ENCODE measurements around the gene PLEKHJ1. TPM values are rescaled to one million over a fixed set of nuclear protein-coding genes. Genes with fewer than 3 reads are reported as not detected.

PLEKHJ1 gene
- total RNA-seq, 2 experiments from 2014 or later, result 58.3 to 60.4 TPM

DNA sequence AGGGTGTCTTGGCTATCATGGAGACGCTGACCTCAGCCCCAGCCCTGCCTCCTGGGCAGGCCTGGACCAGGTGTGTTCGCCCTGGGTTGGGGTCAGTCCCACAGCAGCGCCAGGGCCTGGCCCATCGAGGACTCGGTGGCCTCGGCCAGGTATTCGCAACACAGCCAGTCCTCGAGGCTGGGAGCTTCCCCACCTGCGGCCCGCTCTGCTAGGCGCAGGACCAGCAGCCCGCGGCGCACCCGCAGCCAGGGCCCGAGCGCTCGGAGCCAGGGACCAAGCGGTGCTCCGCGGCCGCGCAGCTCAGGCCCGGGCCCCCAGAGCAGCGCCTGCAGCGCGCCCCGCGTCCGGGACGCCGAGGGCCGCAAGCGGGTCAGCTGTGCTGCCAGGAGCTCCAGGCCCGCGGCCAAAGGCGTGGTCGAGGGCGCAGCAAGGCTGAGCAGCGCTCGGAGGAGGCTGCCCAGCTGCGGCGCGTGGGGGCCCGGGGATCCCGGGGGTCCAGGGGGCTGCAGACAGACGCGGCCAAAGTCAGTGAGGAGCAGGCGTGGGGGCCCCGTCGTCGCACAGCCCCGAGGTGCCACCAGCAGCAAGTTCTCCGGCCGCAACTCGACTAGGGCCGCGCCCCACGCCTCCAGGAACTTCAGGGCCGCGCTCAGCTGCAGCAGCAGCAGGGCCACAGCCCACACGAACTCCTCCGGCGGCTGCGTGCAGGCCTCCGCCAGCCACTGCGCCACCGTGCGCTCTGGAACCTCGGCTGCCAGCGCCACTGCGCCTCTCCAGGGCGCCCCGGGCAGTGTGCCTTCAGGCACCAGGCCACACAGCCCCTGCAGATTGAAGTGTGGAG, 39.7 kb upstream of the PLEKHJ1 start:
- Mint-ChIP-seq H3K27me3 (no peaks in the 10 kb centered on the region), H3K4me3 (no peak overlapping the region), H3K4me1 (peaks cover 34% of the 10 kb centered on the region), H3K36me3 (ENCODE audit: low read depth) (peaks cover 34% of the 10 kb centered on the region), H3K9me3 (no peaks in the 10 kb centered on the region), H3K27ac (no peak overlapping the region)
- DNase-seq, result no peak
- ChIA-PET CTCF (interaction anchor here (0.8 to 2.9 kb wide), 7 partner anchors 13 to 336 kb away, joined by 3 to 14 read pairs (median 4); partner anchors contain the start of gene PLEKHJ1), POLR2A (interaction anchor here (0.8 to 7.8 kb wide), 5 partner anchors 13 to 52 kb away, joined by 3 to 114 read pairs (median 7); partner anchors contain the start of genes LSM7, SF3A2 and SPPL2B)

DNA sequence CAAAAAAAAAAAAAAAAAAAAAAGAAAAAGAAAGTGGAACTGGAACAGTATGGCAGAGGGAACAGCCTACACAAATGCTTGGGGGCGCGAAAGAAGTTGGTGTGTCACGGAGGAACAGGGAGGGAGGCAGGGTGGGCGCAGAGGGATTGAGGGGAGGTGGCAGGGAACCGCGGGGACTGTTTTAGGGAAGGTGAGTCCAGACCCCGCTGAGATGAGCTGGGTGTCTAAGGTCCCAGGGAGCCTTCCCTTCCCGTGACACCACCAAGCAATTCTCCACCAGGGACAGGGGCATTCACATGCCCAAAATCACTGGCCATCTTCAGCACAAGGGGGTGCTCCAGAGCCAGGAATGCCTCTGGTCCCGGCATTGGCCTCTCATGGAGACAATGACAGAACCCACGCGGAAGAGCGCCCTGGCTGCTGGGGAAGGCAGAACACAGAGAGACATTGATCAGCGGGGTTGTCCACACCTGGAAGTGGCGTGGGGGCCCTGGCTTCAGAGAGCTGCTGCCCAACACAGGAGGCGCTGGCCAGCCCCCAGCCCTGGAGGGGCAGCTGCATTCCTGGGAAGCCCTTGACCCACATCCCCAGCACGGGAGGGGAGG, 38.9 kb upstream of the PLEKHJ1 start:
- no peak overlapping the region for H3K27ac Mint-ChIP-seq
- peaks cover 34% of the 10 kb centered on the region for H3K4me1 Mint-ChIP-seq
- ChIA-PET POLR2A (interaction anchor here (0.8 to 7.8 kb wide), 7 partner anchors 13 to 53 kb away, joined by 3 to 114 read pairs (median 6); partner anchors contain the start of genes LSM7, PLEKHJ1, SF3A2 and SPPL2B), CTCF (interaction anchor here (0.8 to 2.9 kb wide), 14 partner anchors 14 to 345 kb away, joined by 3 to 14 read pairs (median 4); partner anchors contain the start of gene PLEKHJ1)
- peak; percentile 64 for DNase-seq
- peaks cover 35% of the 10 kb centered on the region for H3K36me3 Mint-ChIP-seq (ENCODE audit: low read depth)
- peak overlapping the region; percentile 9 for H3K4me3 Mint-ChIP-seq
- no peaks in the 10 kb centered on the region for H3K9me3 Mint-ChIP-seq
- no peaks in the 10 kb centered on the region for H3K27me3 Mint-ChIP-seq

DNA sequence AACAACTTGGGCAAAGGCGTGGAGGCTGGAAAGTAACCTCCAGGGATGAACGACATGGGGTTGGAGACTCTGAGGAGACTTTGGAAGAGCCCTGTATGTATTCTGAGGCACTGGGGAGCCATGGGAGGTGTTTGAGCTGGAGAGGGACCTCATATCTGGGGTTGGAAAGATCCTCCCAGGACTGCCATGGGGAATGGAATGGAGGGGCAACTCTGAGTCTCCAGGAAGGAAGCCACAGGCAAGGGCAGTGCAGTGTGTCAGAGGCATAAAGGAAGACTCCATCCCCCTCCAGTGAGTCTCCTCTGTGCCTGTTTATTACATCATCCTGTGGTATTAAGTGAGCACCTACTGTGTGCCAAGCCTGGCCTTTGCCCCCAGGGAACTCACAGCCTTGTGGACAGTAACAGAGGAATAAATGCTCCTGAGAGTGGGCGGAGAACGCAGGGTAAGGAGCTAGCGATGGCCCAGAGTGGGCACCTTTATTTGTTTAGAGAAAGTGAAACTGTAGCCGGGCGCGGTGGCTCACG, 38.1 kb upstream of the PLEKHJ1 start:
- no peak for DNase-seq
- Mint-ChIP-seq H3K4me1 (peaks cover 34% of the 10 kb centered on the region), H3K9me3 (no peaks in the 10 kb centered on the region), H3K27me3 (no peaks in the 10 kb centered on the region), H3K36me3 (ENCODE audit: low read depth) (peaks cover 43% of the 10 kb centered on the region), H3K4me3 (peak overlapping the region; percentile 68), H3K27ac (peak overlapping the region; percentile 80)
- ChIA-PET POLR2A (interaction anchor here (0.8 to 7.8 kb wide), 7 partner anchors 14 to 116 kb away, joined by 3 to 114 read pairs (median 7); partner anchors contain the start of genes JSRP1, LSM7, PLEKHJ1 and SF3A2), CTCF (interaction anchor here (0.5 to 2.9 kb wide), 18 partner anchors 11 to 344 kb away, joined by 3 to 14 read pairs (median 4); partner anchors contain the start of genes DOT1L and PLEKHJ1)

DNA sequence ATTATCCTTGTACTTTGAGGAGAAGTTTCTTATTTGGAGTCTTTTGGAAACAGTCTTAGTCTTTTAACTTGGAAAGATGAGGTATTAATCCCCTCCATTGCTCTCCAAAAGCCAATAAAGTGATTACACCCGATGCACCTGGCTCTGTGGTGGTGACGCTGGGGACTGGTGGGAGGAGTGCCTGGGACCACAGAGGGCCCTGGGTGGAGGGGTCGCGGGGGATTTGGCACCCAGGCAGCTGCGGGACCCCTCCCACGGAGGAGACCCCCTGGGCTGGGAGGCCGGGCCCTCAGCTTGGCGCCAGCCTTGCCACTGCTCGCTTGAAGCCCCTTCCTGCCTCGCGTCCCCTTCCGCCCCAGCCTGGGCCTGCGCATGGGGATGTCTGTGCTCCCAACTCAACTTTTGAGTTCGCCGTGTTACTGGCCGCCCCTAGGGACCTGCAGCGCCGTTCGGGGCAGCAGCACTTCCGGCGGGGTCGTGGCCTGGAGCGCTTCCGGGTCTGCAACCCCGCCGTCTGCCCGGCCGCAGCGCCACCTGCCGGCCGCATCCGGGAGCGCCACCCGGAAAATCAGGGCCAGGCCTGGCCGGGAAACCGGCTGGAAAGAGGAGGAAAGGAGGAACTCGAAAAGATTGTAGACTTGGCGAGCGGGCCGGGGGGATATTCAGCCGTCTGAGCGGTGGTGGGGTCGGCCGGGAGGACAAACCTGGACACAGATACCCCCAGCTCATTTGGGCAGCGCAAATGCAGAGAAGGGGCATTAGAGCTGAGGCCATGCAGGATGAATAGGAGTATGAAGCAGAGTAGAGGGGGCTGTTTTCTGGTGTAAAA, 37.4 kb upstream of the PLEKHJ1 start:
- H3K9me3 Mint-ChIP-seq, result no peaks in the 10 kb centered on the region
- CTCF ChIA-PET, result interaction anchor here (1.0 to 2.9 kb wide), 14 partner anchors 12 to 338 kb away, joined by 3 to 14 read pairs (median 5); partner anchors contain the start of gene PLEKHJ1
- H3K36me3 Mint-ChIP-seq (ENCODE audit: low read depth), result peaks cover 43% of the 10 kb centered on the region
- DNase-seq, result peak; percentile 86
- H3K4me3 Mint-ChIP-seq, result peak overlapping the region; percentile 68
- H3K27ac Mint-ChIP-seq, result peak overlapping the region; percentile 80
- POLR2A ChIA-PET, result interaction anchor here (0.8 to 7.8 kb wide), 8 partner anchors 14 to 203 kb away, joined by 3 to 114 read pairs (median 6); partner anchors contain the start of genes GADD45B, JSRP1, LSM7 and PLEKHJ1
- no peaks in the 10 kb centered on the region for H3K27me3 Mint-ChIP-seq
- H3K4me1 Mint-ChIP-seq, result peaks cover 38% of the 10 kb centered on the region

DNA sequence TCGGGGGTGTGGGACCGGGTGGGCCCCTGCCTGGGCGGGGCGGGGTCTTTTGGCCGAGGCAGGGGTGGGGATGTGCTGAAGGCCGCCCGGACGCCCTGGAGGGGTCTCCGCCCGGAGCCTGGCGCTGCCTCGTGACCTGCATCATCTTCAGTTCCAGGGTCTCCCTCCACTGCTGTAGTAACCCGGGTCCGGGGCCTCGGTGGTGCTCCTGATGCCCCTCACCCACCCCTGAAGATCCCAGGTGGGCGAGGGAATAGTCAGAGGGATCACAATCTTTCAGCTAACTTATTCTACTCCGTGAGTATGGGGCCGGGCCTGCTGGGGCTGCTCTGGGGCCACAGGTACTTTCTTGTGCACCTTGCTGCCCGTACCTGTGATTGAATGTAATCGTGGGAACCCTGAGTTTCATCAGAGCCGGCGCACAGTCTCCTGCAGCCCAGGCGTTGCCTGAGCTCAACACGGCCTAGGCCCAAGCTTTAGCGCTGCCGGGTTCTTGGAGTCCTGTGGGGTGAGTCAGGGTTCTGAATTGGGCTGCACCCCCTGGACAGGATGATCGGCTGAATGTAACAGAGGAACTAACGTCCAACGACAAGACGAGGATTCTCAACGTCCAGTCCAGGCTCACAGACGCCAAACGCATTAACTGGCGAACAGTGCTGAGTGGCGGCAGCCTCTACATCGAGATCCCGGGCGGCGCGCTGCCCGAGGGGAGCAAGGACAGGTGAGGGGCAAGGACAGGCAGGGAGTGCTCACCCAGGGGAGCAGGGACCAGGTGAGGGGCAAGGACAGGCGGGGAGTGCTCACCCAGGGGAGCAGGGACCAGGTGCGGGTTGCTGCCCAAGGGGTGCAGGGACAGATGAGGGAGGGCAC, 35.3 kb upstream of the PLEKHJ1 start:
- Mint-ChIP-seq H3K36me3 (ENCODE audit: low read depth) (peaks cover 38% of the 10 kb centered on the region), H3K27ac (peak overlapping the region; percentile 92), H3K4me1 (peaks cover 43% of the 10 kb centered on the region), H3K4me3 (peak overlapping the region; percentile 90), H3K27me3 (no peaks in the 10 kb centered on the region), H3K9me3 (no peaks in the 10 kb centered on the region)
- no peak for DNase-seq
- POLR2A ChIA-PET, result interaction anchor here (0.8 to 7.8 kb wide), 18 partner anchors 12 to 374 kb away, joined by 3 to 114 read pairs (median 4); partner anchors contain the start of genes AP3D1, JSRP1, LSM7 and SF3A2
- CTCF ChIA-PET, result interaction anchor here (1.2 to 1.8 kb wide), 5 partner anchors 10 to 115 kb away, joined by 3 to 7 read pairs (median 6); partner anchors contain the start of gene PLEKHJ1

DNA sequence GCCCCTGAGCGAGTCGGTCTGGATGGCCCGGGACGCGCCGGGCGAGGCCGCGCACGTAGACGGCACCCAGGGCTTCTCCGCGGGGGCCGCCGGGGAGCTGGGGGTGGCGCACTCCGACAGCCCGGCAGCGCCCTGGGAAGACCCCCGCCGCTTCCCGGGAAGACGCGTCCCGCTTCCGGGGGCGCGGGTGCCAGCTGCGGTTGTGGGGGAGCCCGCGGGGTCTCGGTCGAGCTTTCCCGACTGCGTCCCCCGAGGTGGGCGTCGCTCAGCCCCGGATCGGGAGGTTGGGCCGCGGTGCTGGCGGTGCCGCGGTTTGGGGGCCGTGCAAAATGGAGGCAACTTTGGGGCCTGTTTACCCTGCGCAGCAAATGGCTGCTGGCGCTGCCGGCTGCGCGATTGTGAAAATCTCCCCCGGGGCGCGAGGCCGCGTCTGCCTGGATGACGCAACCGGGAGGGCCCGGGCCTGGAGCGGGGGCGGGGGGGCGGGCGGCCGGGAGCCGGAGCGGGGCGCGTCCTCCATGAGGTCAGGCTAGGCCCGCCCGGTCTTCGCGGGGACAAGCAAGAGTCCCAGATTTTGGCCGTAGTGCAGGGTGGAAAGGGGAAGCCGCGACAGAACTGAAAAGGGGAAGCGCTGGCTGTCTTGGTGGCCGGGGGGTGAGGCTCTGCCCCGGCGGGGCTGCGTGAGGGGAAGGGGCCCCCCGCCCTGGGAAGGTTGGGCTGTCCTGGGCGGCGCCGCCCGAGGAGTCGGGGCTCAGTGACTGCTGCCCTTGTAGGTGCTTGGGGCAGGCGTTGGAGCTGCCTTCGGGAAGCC, 34.5 kb upstream of the PLEKHJ1 start:
- DNase-seq, result peak; percentile 72
- peak overlapping the region; percentile 90 for H3K4me3 Mint-ChIP-seq
- ChIA-PET CTCF (interaction anchor here (0.9 to 1.8 kb wide), 3 partner anchors 9 to 35 kb away, joined by 4 to 7 read pairs (median 4); partner anchors contain the start of gene PLEKHJ1), POLR2A (interaction anchor here (0.8 to 7.8 kb wide), 30 partner anchors 9 to 358 kb away, joined by 3 to 114 read pairs (median 4); partner anchors contain the start of genes AMH, AP3D1, GADD45B and JSRP1)
- peak overlapping the region; percentile 92 for H3K27ac Mint-ChIP-seq
- peaks cover 38% of the 10 kb centered on the region for H3K36me3 Mint-ChIP-seq (ENCODE audit: low read depth)
- no peaks in the 10 kb centered on the region for H3K9me3 Mint-ChIP-seq
- H3K4me1 Mint-ChIP-seq, result peaks cover 45% of the 10 kb centered on the region
- no peaks in the 10 kb centered on the region for H3K27me3 Mint-ChIP-seq

DNA sequence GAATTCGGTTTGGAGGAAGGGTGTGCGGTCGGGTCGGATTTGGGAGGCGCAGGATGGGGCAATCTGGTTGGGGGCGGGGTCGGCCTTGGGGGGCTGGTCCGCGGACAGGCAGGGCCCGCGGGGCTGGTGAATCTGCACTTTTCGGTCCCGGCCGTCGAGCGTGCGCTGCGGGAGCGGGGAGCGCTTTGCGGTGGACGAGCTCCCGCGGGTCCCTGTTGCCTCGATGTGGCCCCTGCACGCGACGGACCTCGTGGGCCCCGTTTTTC, 34.0 kb upstream of the PLEKHJ1 start:
- H3K9me3 Mint-ChIP-seq, result no peaks in the 10 kb centered on the region
- H3K4me3 Mint-ChIP-seq, result peak overlapping the region; percentile 90
- peaks cover 37% of the 10 kb centered on the region for H3K36me3 Mint-ChIP-seq (ENCODE audit: low read depth)
- ChIA-PET CTCF (interaction anchor here (0.9 to 1.8 kb wide), 2 partner anchors 8 to 10 kb away, joined by 4 to 7 read pairs; no protein-coding TSS in a partner anchor), POLR2A (interaction anchor here (0.6 to 7.8 kb wide), 27 partner anchors 10 to 358 kb away, joined by 3 to 114 read pairs (median 4); partner anchors contain the start of genes AMH, GADD45B, JSRP1 and LSM7)
- H3K27ac Mint-ChIP-seq, result peak overlapping the region; percentile 83
- peaks cover 44% of the 10 kb centered on the region for H3K4me1 Mint-ChIP-seq
- DNase-seq, result peak; percentile 50
- no peaks in the 10 kb centered on the region for H3K27me3 Mint-ChIP-seq

DNA sequence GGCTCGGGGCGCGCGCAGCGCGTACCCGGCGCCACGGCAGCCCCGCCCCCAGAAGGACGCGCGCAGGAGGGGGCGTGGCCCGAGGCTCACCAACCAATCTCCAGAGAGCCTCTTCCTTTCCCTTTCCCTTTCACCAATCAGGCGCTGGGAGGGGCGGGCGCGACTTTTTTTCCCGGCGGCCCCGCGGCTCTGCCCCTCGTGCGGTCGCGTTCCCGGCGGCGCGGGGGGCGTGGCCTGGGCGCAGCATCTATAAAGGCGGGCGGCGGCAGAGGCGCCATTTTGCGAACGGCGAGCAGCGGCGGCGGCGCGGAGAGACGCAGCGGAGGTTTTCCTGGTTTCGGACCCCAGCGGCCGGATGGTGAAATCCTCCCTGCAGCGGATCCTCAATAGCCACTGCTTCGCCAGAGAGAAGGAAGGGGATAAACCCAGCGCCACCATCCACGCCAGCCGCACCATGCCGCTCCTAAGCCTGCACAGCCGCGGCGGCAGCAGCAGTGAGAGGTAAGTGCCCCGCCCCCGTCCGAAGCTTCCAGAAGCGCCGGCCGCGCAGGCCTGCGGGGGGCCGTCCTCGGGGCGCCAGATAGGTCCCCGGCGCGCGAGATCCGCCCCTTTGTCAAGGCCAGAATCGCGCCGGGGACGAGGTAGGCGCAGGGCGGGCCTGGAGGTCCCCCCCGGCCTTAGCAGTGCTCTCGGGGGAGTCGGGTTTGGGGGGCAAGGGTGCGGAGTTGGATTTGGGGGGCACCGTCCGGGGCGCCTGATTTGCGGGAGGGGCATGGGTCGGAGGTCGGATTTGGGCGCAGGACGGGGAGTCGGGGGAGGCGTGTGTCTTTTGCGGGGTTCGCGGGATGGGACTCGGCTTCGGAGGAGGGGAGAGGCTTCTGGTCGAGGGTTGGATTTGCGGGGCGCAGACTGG, 33.4 kb upstream of the PLEKHJ1 start:
- peaks cover 41% of the 10 kb centered on the region for H3K4me1 Mint-ChIP-seq
- peak overlapping the region; percentile 83 for H3K27ac Mint-ChIP-seq
- ChIA-PET POLR2A (interaction anchor here (0.6 to 7.8 kb wide), 26 partner anchors 10 to 359 kb away, joined by 3 to 114 read pairs (median 4); partner anchors contain the start of genes AMH, GADD45B, JSRP1 and LSM7), CTCF (interaction anchor here (0.9 to 1.8 kb wide), 2 partner anchors 8 to 10 kb away, joined by 4 to 7 read pairs; no protein-coding TSS in a partner anchor)
- no peaks in the 10 kb centered on the region for H3K9me3 Mint-ChIP-seq
- peak; percentile 99 for DNase-seq
- H3K36me3 Mint-ChIP-seq (ENCODE audit: low read depth), result peaks cover 35% of the 10 kb centered on the region
- H3K27me3 Mint-ChIP-seq, result no peaks in the 10 kb centered on the region
- H3K4me3 Mint-ChIP-seq, result peak overlapping the region; percentile 90

DNA sequence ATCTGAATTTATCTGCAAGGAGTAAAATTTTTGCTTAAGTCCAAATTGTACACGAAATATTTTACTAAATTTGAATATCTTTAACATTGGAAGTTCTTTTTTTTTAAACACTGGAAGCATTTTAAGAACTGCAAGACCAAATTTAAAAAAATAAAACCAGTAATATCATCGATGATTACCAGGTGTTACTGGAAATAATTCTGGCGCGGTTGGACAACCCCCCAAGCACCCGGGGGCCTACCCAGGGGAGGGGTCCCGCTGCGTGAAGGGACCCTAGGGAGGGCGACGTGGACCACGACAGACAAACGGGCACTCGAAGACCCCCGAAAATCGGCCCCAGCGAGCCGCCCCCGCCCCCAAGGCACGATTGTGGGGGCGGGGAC, 32.7 kb upstream of the PLEKHJ1 start:
- ChIA-PET CTCF (no interaction called here), POLR2A (interaction anchor here (0.7 to 7.8 kb wide), 5 partner anchors 9 to 351 kb away, joined by 4 to 114 read pairs (median 58); partner anchors contain the start of genes JSRP1 and SF3A2)
- peak overlapping the region; percentile 83 for H3K27ac Mint-ChIP-seq
- H3K36me3 Mint-ChIP-seq (ENCODE audit: low read depth), result peaks cover 29% of the 10 kb centered on the region
- H3K4me1 Mint-ChIP-seq, result peaks cover 34% of the 10 kb centered on the region
- no peak for DNase-seq
- H3K9me3 Mint-ChIP-seq, result no peaks in the 10 kb centered on the region
- peak overlapping the region; percentile 90 for H3K4me3 Mint-ChIP-seq
- H3K27me3 Mint-ChIP-seq, result no peaks in the 10 kb centered on the region

Data from activated CD4-positive, alpha-beta memory T cell treated with anti-CD3 and anti-CD28 coated beads, Interleukin-2, amount 10 ng/mL, durations not matched to agents 7 days and 5 days (primary cell).